COLO668 (cell line): Measurements from ENCODE around the gene ANO6.
"Not testable (repeated sequence)": the region's sequence is repeated elsewhere in the genome, so short reads cannot be mapped to it uniquely, and the experiment has no call there.

Experiments
- DNase-seq: peaks from one replicate; lab custom pipeline; 2025; ENCODE audit not compliant: unreplicated experiment; lab: John Stamatoyannopoulos, UW

ANO6 gene

GRCh38 chr12:45389426-45389825, 173.5 kb downstream of the ANO6 start:
- no peak for DNase-seq

GRCh38 chr12:45397499-45397898, 181.6 kb downstream of the ANO6 start:
- not testable (repeated sequence) for DNase-seq

DNA sequence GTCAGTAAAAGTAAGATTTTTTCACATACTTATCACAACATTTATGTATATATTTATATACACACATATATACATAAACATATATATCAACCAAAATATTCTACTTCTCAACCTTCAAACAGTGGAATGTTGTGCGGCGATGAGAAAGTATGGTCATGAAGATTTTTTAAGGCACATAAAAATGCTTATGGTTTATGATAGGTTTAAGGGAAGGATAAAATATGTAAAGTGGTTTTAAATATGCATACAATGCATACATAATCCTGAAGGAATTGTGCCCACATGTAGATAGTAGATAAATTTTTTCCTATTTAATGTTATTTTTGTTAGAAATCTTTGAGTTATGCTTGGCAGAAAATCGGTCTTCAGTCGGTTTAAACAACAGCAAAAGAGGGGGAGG, 182.7 kb downstream of the ANO6 start:
- no peak for DNase-seq

DNA sequence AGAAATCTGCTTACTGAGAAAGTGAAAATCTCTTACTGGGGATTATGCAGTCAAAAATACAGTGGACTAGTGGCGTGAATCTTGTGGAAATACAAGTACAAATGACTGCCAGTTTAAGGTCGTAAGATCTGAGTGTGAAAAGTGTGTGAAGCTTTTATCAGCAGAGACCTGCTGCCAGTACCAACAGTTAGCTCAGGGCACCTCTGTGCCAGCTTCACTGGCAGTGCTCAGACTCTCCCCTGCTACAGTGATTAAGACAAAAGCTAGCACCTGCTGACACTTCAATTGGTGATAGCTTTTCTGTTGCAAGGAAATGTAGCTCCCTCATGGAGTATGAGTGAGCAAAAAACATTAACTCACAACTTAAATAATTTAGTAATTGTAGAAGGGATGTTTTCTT, 185.1 kb downstream of the ANO6 start:
- DNase-seq: no peak

DNA sequence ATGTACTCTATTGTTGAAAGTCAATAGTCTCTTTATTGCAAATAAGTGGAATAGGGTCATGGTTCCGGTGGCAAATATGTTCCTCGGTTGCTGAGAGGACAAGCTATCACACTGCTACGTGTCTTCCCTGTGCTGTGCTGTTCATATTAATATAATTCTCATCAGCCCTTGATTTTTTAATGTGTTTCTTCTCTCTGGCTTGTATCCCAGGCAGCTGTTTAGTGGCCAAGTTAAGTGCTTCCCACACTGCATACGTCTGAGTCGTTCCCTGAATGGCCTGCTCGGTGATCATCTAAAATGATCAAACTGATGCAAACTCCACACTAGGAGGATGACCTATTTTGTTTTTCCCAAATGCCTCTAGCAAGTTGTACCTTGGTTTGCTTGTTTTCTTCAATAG, 186.4 kb downstream of the ANO6 start:
- DNase-seq: no peak

DNA sequence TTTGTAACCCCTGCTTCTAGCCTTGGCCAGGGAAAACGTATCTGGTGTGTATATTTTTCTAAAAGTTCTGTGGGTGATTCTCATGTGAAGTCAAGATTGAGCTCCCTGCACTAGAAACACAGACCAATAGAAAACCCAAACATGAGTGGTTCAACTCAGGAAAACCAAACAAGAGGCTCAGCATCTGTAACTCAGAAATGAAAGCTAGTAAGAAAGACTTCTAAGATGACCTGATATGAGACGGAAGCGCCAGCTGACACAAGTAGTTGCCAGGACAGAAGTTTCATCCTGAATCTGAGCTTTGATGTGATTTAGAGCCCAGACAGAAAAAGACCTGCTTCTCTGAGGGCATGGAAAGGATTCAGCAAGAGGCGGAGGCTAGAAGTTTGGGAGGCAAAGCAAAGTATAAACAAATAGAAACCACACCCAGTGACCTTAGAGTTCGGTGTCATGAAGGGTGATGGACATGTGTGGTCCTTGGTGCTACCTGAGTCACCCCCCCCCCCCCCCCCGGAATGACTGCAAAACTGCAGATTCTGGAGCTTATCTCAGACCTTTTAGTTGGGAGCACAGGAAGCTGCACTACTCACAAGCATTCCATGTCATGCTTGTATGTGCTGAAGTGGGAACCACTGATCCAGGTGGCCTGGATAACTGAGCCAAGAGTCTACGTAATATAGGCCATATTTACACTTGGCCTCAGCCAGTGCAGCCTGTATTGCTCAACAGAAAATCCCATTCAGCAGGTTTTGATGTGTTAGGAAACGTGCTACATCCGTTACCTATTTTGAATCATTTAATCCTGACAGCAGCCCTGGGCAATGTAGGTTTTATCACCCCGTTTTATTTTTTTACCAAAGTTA, 191.3 kb downstream of the ANO6 start:
- no peak for DNase-seq

- no peak for DNase-seq
These were observed 192.3 kb downstream of the ANO6 start for GRCh38 chr12:45407981-45408728.

DNA sequence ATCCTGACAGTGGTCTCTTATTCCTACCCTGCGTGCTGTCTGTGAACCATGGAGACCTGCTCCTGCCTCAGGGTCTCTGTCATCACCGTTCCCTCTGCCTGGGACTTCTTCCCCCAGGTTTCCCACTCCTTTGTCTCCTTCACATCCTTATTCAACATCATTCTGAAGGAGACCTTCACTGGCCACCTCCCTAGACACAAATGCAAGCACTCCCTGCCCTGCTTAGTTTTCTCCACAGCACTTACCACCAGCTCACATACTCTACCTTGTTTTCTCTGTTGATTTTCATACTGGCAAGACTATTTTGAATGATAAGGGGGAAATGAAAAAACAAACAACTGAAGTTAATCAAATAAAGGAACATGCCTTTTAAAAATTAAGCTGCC, 192.8 kb downstream of the ANO6 start:
- DNase-seq: no peak

DNA sequence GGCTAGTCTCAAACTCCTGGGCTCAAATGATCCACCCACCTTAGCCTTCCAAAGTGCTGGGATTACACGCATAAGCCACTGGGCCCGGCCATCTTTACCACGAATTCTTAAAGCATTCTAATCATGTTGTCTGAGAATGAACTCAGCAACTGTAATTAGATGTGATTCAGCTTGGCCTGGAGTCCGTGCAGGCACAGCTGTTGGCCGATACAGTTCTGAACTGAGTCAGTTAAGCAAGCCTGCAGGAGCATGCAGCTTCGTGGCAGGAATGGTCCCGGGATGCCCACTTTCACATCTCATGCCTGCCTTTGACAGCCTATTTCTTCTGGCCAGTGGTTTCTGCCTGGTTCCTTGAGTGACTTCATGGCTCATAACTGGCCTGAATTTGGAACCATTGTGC, 194.1 kb downstream of the ANO6 start:
- no peak for DNase-seq

GRCh38 chr12:45411626-45412025, 195.7 kb downstream of the ANO6 start:
- no peak for DNase-seq

GRCh38 chr12:45415393-45415817, 199.5 kb downstream of the ANO6 start:
- peak; percentile 8 for DNase-seq

GRCh38 chr12:45416126-45416525, 200.2 kb downstream of the ANO6 start:
- no peak for DNase-seq

GRCh38 chr12:45418520-45418919, 202.6 kb downstream of the ANO6 start:
- no peak for DNase-seq

DNA sequence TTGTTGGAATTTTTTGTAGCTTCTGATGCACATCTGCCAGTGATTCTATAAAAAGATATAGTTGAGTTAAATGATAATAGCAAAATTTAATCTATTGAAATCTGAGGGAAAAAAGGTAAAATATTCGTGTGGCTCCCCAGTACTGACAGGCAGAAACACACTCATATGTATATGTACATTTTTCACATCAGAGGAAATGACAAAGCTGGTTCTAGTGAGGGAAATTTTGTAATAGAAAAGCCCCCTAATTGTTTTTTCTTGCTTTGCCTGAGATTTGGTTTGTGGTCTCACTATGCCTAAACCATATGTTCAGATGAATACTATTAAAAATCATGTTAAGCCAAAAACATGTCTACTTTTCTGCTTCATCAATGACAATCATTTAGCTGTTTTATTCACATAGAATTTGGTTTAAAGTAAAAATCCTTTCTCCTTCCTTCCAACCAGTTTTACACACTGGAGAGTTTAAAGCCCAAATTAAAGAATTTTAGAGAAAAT, 203.5 kb downstream of the ANO6 start:
- DNase-seq: no peak

DNA sequence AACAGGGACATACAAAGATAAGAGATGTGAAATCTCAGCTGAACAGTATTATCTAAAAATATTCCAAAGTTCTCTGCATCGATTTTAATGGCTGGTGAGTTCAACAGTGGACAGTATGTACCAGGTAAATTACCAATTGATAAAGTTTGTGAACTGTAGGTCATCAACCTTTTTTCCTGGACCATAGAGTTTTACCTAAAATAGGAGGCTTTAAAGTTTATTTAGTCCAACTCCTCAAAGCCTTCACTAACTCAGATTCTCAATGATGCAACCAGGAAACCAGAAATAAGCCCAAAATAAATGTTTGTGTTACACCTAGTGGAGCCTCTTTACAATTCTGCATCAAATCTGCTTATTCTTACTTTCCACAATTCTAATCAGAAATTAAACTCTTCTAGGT, 205.8 kb downstream of the ANO6 start:
- no peak for DNase-seq

DNA sequence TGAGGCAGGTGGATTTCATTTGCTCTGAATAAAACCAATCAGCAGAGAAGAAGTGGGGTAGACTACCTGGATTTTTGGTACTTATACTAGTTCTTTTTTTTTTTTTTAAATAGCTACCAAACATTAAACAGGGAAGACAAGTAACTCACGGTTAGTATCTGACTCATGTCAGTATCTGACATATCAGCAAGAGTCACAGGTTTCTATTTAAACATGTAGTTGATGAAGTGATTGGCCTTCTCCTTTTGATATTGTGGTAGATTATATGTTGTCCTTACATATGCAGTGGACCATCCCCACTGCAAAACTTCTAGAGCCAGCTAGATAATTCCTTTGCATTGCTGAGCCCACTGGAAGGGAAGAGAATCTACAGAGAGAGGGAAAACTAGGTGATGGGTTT, 208.0 kb downstream of the ANO6 start:
- no peak for DNase-seq

- no peak for DNase-seq
These were observed 209.5 kb downstream of the ANO6 start for GRCh38 chr12:45425426-45425825.

GRCh38 chr12:45426294-45426693, 210.4 kb downstream of the ANO6 start:
- no peak for DNase-seq

DNA sequence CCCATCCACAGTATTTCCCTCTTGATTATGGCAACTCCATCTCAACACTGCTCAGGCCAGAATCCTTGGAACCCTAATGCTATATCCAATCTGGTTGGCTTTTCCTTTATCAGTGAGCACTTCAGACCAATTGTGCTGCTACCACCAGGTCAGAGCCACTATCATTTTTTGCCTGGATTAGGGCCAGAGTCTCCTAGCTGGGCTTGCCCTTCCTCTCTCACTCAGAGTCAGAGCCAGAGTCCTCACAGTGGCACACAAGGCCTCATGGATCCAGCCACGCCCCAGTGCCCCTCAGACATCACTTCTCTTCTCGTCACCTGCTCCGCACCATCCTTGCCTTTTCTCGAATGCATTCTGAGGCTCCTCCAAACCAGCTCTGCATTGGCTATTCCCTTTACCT, 211.1 kb downstream of the ANO6 start:
- DNase-seq: no peak

- no peak for DNase-seq
These were observed 213.9 kb downstream of the ANO6 start for GRCh38 chr12:45429831-45430230.

- no peak for DNase-seq
These were observed 215.2 kb downstream of the ANO6 start for GRCh38 chr12:45431126-45431525.

- no peak for DNase-seq
These were observed 216.8 kb downstream of the ANO6 start for GRCh38 chr12:45432710-45433109.
